ENCODE measurements around the gene SIMC1. TPM values are rescaled to one million over a fixed set of nuclear protein-coding genes. Genes with fewer than 3 reads are reported as not detected.
"Not testable (repeated sequence)": the region's sequence is repeated elsewhere in the genome, so short reads cannot be mapped to it uniquely, and the experiment has no call there.

Gene SIMC1
- total RNA-seq, 1 experiment from 2014 or later, result 15.2 TPM

DNA sequence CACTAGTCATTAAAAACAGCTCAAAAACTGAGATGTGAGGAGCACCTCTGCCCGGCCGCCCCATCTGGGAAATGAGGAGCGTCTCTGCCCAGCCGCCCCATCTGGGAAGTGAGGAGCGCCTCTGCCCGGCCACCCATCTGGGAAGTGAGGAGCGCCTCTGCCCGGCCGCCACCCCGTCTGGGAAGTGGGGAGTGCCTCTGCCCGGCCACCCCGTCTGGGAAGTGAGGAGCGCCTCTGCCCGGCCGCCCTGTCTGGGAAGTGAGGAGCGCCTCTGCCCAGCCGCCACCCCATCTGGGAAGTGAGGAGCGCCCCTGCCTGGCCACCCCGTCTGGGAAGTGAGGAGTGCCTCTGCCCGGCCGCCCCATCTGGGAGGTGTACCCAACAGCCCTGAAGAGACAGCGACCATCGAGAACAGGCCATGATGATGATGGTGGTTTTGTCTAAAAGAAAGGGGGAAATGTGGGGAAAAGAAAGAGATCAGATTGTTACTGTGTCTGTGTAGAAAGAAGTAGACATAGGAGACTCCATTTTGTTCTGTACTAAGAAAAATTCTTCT, 23.7 kb upstream of the SIMC1 start:
- not testable (repeated sequence) for DNase-seq (ENCODE audit: low read depth)

DNA sequence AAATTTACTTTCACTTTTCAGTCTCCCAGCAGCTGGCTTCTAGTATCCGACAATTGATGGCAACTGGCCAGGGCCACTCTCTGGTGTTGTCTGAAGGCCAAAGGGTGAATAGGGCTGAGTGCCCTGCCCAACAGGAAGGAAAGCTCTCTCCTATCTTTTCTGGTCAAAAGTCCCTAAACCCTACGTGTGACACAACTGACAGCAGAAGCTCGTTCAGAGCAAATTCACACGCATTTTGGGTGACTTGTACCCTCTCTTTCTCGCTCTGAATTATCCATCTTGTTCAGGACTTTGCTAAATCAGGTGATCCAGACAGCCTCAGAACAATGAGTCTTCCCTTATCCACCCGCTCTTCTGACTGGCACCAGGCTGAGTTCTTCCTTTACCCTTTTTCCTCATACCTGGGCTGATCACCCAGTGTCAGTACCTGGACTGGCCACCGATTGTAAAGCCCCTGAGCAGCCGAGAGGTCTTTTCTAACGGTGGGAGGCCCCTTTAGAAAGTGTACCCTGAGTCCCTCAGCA, 21.8 kb upstream of the SIMC1 start:
- peak; percentile 4 for DNase-seq (ENCODE audit: low read depth)

DNA sequence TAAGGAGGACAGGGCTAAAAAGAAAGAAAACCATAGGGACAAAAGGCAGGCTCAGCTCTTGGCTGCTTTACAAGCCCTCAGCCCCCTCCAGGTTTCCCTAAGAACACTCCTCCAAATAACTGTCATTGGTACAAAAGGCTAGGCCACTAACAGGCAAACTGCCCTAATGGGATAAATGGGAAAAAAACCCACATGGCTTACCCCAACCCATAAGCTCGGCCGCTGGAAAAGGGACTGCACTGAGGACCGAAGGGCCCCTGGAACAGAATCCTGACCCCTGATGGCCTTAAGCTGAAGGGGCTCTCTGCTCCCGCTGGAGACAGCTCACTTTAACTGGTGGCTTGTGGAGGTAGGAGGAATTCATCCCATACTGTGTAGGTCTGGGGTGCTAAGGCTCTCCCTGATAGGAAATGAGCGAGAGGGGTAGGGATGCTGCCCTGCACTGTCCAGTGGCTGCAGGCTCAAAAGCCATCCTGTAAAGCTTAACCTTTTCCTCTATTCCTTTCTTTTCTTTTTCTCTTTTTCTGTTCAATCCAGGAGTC, 21.0 kb upstream of the SIMC1 start:
- not testable (repeated sequence) for DNase-seq (ENCODE audit: low read depth)

DNA sequence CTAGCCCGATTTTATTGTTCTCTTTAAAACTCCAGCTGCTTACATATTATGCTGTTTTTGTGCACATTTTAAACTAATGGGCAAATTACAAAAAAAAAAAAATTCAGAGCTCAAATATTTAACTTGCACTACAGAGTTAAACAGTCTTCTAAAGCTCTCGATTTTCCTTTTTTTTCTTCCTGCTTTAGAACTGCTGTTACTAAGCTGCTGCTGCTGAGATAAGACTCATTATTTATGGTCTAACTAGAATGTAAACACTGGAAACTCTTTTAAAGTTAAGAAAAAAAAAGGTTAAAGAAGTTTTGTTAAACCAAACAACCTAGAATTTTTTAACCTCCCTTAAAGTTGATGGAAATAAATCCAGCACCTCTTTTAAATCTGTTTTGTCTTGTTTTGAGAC, 20.5 kb upstream of the SIMC1 start:
- not testable (repeated sequence) for DNase-seq (ENCODE audit: low read depth)

DNA sequence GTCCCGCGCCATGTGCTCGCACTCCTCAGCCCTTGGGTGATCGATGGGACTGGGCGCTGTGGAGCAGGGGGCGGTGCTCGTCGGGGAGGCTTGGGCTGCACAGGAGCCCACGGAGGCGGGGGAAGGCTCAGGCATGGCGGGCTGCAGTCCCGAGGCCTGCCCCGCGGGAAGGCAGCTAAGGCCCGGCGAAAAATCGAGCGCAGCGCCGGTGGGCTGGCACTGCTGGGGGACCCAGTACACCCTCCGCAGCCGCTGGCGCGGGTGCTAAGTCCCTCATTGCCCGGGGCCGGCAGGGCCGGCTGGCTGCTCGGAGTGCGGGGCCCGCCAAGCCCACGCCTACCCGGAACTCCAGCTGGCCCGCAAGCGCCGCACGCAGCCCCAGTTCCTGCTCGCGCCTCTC, 16.2 kb upstream of the SIMC1 start:
- not testable (repeated sequence) for DNase-seq (ENCODE audit: low read depth)

DNA sequence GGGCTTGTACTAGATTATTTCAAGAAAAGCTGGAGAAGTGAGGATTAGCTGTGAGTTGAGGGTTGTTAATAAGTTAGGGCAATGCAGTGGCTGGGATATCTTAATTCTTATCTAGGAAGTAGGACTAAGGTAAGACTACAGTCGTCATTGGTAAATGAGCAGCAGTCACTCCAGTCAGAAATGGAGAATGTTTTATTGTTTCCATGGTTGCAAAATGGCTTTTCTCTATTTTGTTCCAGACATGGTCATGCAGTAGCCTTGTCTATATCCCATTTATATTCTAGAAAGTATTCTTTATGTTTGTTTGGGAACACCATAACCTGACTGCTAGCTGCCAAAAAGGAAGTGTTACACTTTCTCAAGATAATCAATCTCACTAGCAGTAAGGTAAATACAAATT, 9.9 kb upstream of the SIMC1 start:
- DNase-seq (ENCODE audit: low read depth), result not testable (repeated sequence)

DNA sequence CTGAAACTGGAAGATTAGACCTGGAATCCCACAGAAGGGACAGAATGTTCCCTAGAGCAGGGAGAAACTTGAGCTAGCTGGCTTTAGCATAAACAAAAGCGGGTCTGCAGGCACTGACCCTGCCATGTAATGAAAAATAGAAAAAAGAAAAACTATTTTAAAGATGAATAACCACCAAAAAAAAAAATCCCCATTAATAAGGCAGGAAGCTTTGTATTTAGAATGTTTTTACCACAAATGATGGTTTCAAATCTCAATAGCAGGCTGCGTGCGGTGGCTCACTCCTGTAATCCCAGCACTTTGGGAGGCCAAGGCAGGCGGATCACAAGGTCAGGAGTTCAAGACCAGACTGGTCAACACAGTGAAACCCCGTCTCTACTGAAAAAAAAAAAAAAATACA, 5.0 kb upstream of the SIMC1 start:
- DNase-seq (ENCODE audit: low read depth), result peak; percentile 2

DNA sequence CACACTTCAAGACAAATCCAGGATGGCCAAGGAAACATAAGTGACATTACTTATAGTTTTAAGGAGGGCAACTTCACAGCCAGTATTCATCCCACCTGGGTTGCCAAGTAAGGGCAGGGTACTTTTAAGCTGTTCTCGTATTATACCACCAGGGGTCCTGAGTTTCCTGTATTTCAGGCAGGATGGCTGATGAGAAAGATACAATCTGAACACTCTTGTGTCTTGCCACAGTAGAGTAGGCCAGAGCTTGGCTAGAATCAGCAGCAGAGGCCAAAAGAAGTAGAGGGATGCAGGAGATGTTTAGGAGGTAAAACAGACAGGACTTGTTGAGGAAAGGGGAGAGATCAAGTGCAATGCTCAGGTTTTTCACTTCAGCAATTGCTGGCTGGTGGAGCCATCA, 3.1 kb upstream of the SIMC1 start:
- peak; percentile 55 for DNase-seq (ENCODE audit: low read depth)

DNA sequence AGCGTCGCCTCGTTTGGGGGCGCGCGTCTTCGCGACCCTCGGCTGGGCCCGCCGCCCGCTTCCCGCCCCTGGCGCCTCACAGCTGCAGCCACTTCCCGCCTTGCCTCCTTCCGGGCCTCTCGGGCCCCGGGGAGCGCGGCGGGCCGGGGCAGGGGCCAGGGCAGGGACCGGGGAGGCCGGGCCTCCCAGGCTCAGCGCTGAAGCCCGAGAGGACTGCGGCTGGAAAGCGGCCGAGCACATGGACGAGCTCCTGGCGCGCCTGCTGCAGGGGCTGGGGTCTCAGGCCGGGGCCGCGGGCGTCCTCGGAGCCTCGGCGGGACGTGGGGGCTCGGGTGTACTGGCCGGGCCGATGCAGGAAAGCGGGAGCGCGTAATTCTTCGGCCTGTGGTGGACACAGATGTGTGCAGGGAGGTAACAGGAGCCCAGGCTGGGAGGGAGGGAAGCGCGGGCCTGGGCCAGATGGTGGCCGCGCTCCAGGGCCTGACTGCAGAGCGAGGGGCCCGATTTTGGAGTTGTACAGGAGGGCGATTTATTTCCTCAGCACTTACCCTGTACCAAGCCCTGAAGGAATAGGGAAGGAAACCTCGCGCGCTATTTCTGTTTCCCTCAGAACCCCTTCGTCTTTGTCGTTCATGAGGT, 540 bp downstream of the SIMC1 start:
- DNase-seq (ENCODE audit: low read depth), result not testable (repeated sequence)

DNA sequence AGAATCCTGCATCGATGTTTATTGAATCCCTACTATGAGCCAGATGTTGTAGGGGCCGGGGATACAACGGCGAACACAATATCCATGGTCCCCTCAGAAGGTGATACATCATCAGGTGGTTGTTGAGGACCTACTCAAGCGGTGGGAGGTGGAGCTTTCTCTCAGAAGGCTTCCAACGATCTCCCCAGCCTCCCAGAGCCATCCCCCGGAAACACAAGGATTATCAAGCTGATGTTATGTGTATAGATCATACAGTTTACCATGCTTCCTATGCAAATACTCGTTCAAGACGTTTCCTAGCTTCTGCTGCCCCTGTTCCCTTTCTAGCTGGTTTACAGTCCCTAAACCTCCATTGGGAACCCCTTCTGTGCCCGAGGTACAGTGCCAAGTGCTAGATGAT, 1.1 kb downstream of the SIMC1 start:
- DNase-seq (ENCODE audit: low read depth), result not testable (repeated sequence)

DNA sequence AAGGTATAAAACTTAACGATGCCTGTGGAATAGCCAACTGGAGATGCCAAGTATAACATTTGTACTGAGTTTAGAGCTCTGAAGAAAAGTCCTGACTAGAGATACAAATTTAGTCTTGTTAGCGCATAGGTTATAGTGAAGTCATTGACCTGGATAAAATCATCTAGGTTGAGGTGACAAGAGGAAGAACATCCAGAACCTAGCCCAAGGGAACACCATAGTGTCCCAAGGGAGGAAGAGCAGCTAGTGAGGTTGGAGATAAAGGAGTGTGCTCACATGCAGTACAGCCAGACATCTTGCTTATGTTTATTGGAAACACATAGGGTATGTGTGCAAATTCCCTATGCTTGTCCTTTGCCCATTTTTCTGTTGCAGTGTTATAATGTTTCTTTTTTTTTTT, 6.1 kb downstream of the SIMC1 start:
- DNase-seq (ENCODE audit: low read depth), result not testable (repeated sequence)

DNA sequence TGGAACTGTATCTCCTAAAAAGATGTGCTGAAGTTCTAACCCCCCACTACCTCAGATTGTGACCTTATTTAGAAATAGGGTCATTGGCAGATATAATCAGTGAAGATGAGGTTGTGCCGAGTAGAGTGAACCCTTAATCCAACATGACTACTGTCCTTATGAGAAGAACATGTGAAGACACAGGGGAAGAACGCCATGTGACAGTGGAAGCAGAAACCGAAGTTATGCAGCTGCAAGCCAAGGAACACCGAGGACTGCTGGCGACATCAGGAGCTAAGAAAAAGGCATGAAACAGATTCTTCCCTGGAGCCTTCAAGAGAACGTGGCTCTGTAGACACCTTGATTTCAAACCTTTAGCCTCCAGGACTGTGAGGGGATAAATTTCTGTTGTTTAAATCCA, 6.8 kb downstream of the SIMC1 start:
- not testable (repeated sequence) for DNase-seq (ENCODE audit: low read depth)

DNA sequence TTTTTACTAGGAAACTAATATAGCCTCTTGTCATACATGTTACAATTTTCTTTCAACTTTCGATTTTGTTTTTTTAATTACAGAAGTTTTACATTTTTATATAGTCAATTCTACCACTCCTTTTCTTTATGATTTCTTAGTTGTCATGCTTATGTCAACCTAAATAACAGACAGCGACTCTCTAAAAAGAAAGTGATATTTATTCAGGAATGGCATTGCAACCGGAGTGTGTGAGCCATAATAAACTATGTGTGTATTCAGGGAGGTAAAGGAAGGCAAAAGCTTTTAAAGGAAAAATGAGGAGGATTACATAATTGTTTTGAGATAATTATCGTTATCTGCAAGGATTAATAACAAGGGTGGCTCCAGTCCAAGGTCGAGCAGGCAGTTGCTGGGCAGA, 7.3 kb downstream of the SIMC1 start:
- not testable (repeated sequence) for DNase-seq (ENCODE audit: low read depth)

DNA sequence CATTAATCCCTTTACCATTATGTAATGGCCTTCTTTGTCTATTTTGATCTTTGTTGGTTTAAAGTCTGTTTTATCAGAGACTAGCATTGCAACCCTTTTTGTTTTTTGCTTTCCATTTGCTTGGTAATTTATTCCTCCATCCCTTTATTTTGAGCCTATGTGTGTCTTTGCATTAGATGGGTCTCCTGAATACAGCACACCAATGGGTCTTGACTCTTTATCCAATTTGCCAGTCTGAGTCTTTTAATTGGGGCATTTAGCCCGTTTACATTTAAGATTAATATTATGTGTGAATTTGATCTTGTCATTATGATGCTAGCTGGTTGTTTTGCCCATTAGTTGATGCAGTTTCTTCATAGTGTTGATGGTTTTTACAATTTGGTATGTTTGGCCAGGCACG, 12.5 kb downstream of the SIMC1 start:
- DNase-seq (ENCODE audit: low read depth), result not testable (repeated sequence)

DNA sequence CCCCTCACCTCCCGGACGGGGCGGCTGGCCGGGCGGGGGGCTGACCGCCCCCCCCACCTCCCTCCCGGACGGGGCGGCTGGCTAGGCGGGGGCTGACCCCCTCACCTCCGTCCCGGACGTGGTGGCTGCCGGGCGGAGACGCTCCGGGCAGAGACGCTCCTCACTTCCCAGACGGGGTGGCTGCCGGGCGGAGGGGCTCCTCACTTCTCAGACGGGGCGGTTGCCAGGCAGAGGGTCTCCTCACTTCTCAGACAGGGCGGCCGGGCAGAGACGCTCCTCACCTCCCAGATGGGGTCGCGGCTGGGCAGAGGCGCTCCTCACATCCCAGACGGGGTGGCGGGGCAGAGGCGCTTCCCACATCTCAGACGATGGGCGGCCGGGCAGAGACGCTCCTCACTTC, 13.9 kb downstream of the SIMC1 start:
- DNase-seq (ENCODE audit: low read depth), result not testable (repeated sequence)

DNA sequence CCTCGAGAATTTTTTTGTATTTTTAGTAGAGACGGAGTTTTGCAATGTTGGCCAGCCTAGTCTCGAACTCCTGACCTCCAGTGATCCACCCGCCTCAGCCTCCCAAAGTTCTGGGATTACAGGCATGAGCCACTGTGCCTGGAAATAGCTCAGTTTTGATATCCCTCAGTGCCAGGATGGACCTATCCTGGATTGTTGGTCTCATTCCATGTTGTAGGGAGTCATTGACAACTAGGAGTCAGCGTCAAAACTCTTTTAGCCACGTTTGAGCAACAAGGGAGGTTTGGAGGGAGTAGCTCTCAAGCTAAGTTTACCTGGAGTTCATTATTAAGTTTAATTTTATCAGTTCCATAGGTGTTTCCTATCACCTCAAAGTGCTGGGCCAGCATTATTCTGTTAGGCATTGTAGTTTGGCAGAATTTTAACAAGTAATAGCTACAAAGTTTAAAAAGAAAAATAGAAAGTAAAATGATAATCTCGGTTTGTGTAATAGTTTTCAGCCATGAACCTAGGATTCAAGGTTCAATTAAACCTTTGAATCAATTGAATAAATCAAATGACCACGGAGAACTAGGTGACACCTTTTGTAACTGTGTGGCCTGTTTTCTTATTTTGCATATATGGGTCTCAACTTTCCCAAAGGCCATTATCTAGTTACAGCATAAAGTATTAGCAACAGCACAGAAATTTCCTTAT, 15.3 kb downstream of the SIMC1 start:
- DNase-seq (ENCODE audit: low read depth), result not testable (repeated sequence)

DNA sequence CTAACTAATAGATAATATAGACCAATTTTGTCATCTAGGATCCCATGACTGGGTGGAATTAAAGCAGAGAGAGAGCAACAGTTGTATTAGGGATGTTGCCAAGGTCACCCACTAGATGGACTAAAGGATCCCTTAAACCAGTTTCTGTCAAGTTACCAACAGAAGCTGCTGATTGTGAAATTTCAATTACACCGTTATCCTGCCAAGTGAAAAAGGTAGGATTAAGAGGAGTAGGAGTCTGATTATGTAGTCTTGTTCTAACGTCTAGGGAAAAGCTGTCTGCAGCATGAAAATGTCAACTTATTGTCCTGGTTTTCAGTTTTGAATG, 15.8 kb downstream of the SIMC1 start:
- DNase-seq (ENCODE audit: low read depth), result peak; percentile 3

DNA sequence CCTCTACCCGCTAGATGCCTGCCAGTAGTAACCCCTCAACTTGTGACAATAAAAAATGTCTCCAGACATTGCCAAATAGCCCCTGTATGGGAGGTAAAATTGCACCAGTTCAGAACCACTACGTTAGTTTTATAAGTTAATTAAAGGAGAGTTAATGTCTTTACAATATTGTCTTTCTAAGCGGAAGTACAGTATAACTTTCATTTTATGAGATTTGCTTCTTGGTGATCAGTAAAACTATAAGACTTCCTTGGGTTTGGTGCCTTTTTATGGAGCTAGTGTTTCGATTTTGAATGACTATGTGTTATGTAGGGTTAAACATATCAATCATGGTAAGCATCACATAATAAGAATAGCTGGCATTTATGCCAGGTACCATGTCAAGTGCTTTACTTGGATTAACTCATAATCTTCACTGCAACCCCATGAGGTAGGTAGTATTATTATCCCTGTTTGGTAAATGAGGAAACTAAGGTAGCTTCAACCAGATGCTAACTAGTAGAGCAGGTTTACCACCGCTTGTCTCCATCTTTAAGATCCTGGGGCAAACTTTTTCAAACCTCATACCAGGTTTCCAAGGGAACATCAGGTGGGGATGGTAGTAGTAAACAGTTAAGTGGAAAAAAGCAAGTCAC, 19.8 kb downstream of the SIMC1 start:
- not testable (repeated sequence) for DNase-seq (ENCODE audit: low read depth)

DNA sequence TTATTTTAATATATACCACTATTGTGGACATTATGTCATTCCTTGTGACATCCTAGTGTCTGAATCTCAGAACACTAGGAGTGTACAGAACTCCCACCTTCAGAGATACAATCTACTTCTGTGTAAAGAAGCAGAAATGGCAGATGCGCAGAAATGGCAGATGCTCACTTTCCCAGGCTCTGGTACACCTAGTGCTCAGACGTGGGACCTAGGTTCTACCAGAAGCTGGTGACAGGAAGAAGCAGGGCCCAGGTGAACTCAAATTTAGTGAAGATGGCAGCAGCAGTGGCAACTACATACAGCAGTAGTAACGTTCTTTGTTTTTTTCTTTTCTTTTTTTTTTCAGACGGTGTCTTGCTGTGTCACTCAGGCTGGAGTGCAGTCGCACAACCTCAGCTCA, 22.5 kb downstream of the SIMC1 start:
- not testable (repeated sequence) for DNase-seq (ENCODE audit: low read depth)

DNA sequence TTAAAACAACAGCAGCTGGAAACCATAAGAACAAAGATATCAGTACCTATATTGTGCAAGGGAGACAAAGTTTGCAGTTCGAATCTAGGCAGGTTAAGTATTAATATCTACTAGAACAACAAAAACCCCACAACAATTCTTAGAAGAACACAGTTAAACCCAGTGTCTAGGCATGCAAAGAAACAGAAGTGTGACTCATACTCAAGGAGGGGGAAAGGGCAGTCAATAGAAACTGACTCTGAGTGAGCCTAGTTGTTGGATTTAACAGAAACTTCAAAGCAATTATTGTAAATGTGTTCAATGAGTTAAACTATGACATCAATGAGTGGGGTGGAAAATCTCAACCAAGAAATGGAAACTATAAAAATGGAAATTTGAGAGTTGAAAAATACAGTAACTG, 28.2 kb downstream of the SIMC1 start:
- not testable (repeated sequence) for DNase-seq (ENCODE audit: low read depth)

DNA sequence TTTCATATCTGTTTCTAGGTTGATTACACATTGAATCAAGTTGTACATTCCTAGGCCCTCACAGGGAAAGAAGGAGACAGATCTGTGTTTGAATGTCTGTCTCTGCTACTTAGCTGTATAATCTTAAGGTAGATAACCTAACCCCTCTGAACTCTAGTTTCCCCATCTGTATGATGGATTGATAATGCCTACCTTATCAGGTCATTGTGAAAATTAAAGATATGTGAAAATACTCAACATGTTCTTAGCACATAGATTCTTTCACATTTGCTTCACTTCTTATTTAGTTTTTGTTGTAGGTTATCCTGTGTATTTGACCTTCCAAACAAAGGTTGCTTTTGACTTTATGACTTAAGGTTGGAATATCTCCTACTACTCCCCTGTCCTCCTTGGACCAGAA, 50.8 kb downstream of the SIMC1 start:
- DNase-seq (ENCODE audit: low read depth), result not testable (repeated sequence)

Data from LHCN-M2 (cell line).